WTC11 (cell line): ENCODE data around the gene MYO18B. TPM values are rescaled to one million over a fixed set of nuclear protein-coding genes. Genes with fewer than 3 reads are reported as not detected.

Source experiments
- ATAC-seq: fragments of 200-7000 bp; cut with Tn5 transposase; 2 replicates; pipeline ENCODE4 v1.10.0; 2021; ENCODE audit warnings: mild to moderate bottlenecking, moderate library complexity
- CTCF ChIA-PET: fragments of 300-600 bp; sonication (Branson Sonifier 250); formaldehyde crosslinking; loops from one replicate; lab custom pipeline; 2021; ENCODE audit warnings: antibody characterized with exemption; lab: Charles Lee
- POLR2A ChIA-PET: fragments of 350-600 bp; sonication (Branson Sonifier 250); formaldehyde crosslinking; loops from one replicate; lab custom pipeline; 2021; ENCODE audit warnings: antibody characterized with exemption; lab: Charles Lee
- DNase-seq: peaks from one replicate; pipeline ENCODE4 v3.0.0; 2021; ENCODE audit warnings: low spot score
- H3K27ac Mint-ChIP-seq: 2 replicates; pipeline ENCODE4 v1.8.0; 2021; ENCODE audit warnings: mixed read lengths
- H3K27me3 Mint-ChIP-seq: 2 replicates; pipeline ENCODE4 v1.8.0; 2021; ENCODE audit warnings: low read depth, mild to moderate bottlenecking, moderate library complexity, mixed read lengths
- H3K36me3 Mint-ChIP-seq: 2 replicates; pipeline ENCODE4 v1.8.0; 2021; ENCODE audit warnings: mixed read lengths
- H3K4me1 Mint-ChIP-seq: 2 replicates; pipeline ENCODE4 v1.8.0; 2022; ENCODE audit warnings: mixed read lengths
- H3K4me3 Mint-ChIP-seq: 2 replicates; pipeline ENCODE4 v1.8.0; 2021; ENCODE audit warnings: mild to moderate bottlenecking, moderate library complexity, mixed read lengths
- H3K9me3 Mint-ChIP-seq: 2 replicates; pipeline ENCODE4 v1.8.0; 2021; ENCODE audit warnings: mixed read lengths
- ATF1 ChIP-seq: sonication (generic); formaldehyde crosslinking; IDR thresholded peaks from 2 replicates; pipeline ENCODE4 v1.8.1; 2023; ENCODE audit warnings: mild to moderate bottlenecking, moderate library complexity, missing genetic modification reagents
- CREM ChIP-seq: sonication (generic); formaldehyde crosslinking; IDR thresholded peaks from 2 replicates; pipeline ENCODE4 v1.8.1; 2022; ENCODE audit warnings: mild to moderate bottlenecking, missing genetic modification reagents, moderate library complexity
- ESRRA ChIP-seq: sonication (generic); formaldehyde crosslinking; IDR thresholded peaks from 2 replicates; pipeline ENCODE4 v1.8.1; 2022; ENCODE audit warnings: mild to moderate bottlenecking, missing genetic modification reagents, borderline replicate concordance
- FOXJ3 ChIP-seq: sonication (generic); formaldehyde crosslinking; IDR thresholded peaks from 2 replicates; pipeline ENCODE4 v1.9.0; 2021; ENCODE audit warnings: missing genetic modification reagents, mild to moderate bottlenecking, borderline replicate concordance
- GRHL2 ChIP-seq: fragments of 250-450 bp; sonication (Bioruptor Pico); IDR thresholded peaks from 2 replicates; pipeline ENCODE4 v1.8.0; 2022; ENCODE audit warnings: mild to moderate bottlenecking, moderate library complexity; ENCODE audit not compliant: insufficient replicate concordance, severe bottlenecking
- GTF2I ChIP-seq: fragments of 250-450 bp; sonication (Bioruptor Pico); conservative IDR thresholded peaks from 2 replicates; pipeline ENCODE4 v1.4.0; 2021; ENCODE audit warnings: mild to moderate bottlenecking
- HMGA2 ChIP-seq: fragments of 250-450 bp; sonication (Bioruptor Pico); IDR thresholded peaks from 2 replicates; pipeline ENCODE4 v1.4.0; 2021; ENCODE audit warnings: mild to moderate bottlenecking, moderate library complexity
- IRF2 ChIP-seq: sonication (generic); formaldehyde crosslinking; IDR thresholded peaks from 2 replicates; pipeline ENCODE4 v1.8.0; 2022; ENCODE audit warnings: low read depth, missing genetic modification reagents, borderline replicate concordance
- MXD4 ChIP-seq: fragments of 250-450 bp; sonication (Bioruptor Pico); IDR thresholded peaks from 2 replicates; pipeline ENCODE4 v1.8.0; 2021; ENCODE audit warnings: mild to moderate bottlenecking, moderate library complexity, borderline replicate concordance
- NFYB ChIP-seq: sonication (generic); formaldehyde crosslinking; conservative IDR thresholded peaks from 2 replicates; pipeline ENCODE4 v1.8.0; 2022; ENCODE audit warnings: low read depth, missing genetic modification reagents
- RELA ChIP-seq: sonication (generic); formaldehyde crosslinking; IDR thresholded peaks from 2 replicates; pipeline ENCODE4 v1.8.1; 2022; ENCODE audit warnings: missing genetic modification reagents, mild to moderate bottlenecking, borderline replicate concordance
- TCF7 ChIP-seq: sonication (generic); formaldehyde crosslinking; IDR thresholded peaks from 2 replicates; pipeline ENCODE4 v1.8.0; 2022; ENCODE audit warnings: mild to moderate bottlenecking, low read depth, missing genetic modification reagents, moderate library complexity
- TEAD4 ChIP-seq: sonication (generic); formaldehyde crosslinking; IDR thresholded peaks from 2 replicates; pipeline ENCODE4 v1.8.0; 2022; ENCODE audit warnings: mild to moderate bottlenecking, missing genetic modification reagents
- ZNF263 ChIP-seq: sonication (generic); formaldehyde crosslinking; IDR thresholded peaks from 2 replicates; pipeline ENCODE4 v1.8.1; 2022; ENCODE audit warnings: low read depth, mild to moderate bottlenecking, moderate library complexity, missing genetic modification reagents
- ZNF423 ChIP-seq: fragments of 250-450 bp; sonication (Bioruptor Pico); IDR thresholded peaks from 2 replicates; pipeline ENCODE4 v2.1.2; 2022; ENCODE audit warnings: mild to moderate bottlenecking, moderate library complexity
- ZNF671 ChIP-seq: fragments of 250-450 bp; sonication (Bioruptor Pico); IDR thresholded peaks from 2 replicates; pipeline ENCODE4 v1.8.0; 2021; ENCODE audit warnings: mild to moderate bottlenecking
- total RNA-seq: library from RNA; stranded (reverse); gene quantifications from 3 replicates; pipeline ENCODE4 v1.2.3, GENCODE V29; 2021
- TF ChIP-seq, protein P1 (sequence below): sonication (generic); formaldehyde crosslinking; IDR thresholded peaks from 2 replicates; pipeline ENCODE4 v1.8.0; 2022; ENCODE audit warnings: mild to moderate bottlenecking, missing genetic modification reagents
- TF ChIP-seq, protein P2 (sequence below): sonication (generic); formaldehyde crosslinking; IDR thresholded peaks from 2 replicates; pipeline ENCODE4 v1.8.0; 2023; ENCODE audit warnings: mild to moderate bottlenecking, missing genetic modification reagents
- TF ChIP-seq, protein P3 (sequence below): fragments of 250-450 bp; sonication (Bioruptor Pico); IDR thresholded peaks from 2 replicates; pipeline ENCODE4 v1.9.0; 2021; ENCODE audit warnings: mild to moderate bottlenecking
- TF ChIP-seq, protein P4 (sequence below): sonication (generic); formaldehyde crosslinking; IDR thresholded peaks from 2 replicates; pipeline ENCODE4 v1.8.0; 2022; ENCODE audit warnings: missing genetic modification reagents
- TF ChIP-seq, protein P5 (sequence below): sonication (generic); formaldehyde crosslinking; IDR thresholded peaks from 2 replicates; pipeline ENCODE4 v1.8.1; 2022; ENCODE audit warnings: missing genetic modification reagents, borderline replicate concordance

The MYO18B gene
- total RNA-seq, 1 experiment from 2014 or later: 0.96 TPM

DNA sequence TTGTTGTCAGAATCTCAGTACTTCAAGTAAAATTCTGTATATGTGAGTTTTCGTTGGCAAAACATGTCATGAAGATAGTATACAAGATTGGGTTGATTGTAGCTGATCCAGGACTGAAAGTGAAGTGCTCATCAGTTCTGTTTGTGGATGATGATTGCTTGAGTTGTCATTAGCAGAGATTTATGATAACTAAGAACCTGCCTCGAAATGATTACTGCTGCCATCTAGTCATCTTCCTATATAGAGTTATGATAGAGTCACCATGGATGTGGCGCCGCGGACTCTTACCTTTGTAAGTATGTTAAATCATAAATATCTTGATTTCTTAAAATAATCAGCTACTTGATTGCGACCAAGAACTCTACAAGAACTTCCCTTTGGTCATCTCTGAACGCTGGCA is 27.9 kb upstream of the MYO18B start (continued):
- no peak for TF ChIP-seq ATF1
- TF ChIP-seq RELA: no peak

DNA sequence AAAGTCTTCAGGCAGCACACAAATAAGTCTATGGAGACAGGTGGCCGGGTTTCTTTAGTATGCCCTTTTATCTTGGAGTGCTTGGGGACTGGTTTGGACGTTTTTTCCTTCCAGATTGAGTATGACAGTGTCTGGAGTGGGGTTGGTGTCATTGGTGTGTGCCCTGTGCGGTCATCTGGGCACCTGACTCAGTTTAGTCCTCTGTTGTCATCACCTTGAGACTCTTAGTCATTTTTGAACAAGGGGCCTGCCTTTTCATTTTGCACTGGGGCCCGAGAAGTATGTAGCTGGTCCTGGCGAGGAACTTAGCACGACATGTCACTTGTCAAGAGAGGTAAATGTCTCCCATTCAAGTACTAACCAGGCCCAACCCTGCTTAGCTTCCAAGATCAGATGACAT is 27.2 kb upstream of the MYO18B start:
- CTCF ChIA-PET: no interaction called here
- POLR2A ChIA-PET: no interaction called here
- Mint-ChIP-seq H3K27ac (no peak overlapping the region), H3K27me3 (no peaks in the 10 kb centered on the region), H3K4me3 (no peak overlapping the region)
- TF ChIP-seq MXD4 (no peak), ZNF263 (CRISPR knock-in tag) (no peak), CREM (CRISPR knock-in tag) (no peak), FOXJ3 (CRISPR knock-in tag) (no peak), NFYB (CRISPR knock-in tag) (no peak), TCF7 (no peak), GRHL2 (CRISPR knock-in tag) (no peak), ESRRA (no peak), ZNF671 (CRISPR knock-in tag) (no peak), IRF2 (CRISPR knock-in tag) (no peak), TEAD4 (no peak), ZNF423 (CRISPR knock-in tag) (no peak), GTF2I (no peak), HMGA2 (CRISPR knock-in tag) (no peak)
- TF ChIP-seq, protein P1, sequence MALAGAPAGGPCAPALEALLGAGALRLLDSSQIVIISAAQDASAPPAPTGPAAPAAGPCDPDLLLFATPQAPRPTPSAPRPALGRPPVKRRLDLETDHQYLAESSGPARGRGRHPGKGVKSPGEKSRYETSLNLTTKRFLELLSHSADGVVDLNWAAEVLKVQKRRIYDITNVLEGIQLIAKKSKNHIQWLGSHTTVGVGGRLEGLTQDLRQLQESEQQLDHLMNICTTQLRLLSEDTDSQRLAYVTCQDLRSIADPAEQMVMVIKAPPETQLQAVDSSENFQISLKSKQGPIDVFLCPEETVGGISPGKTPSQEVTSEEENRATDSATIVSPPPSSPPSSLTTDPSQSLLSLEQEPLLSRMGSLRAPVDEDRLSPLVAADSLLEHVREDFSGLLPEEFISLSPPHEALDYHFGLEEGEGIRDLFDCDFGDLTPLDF (CRISPR knock-in tag): no peak
- TF ChIP-seq, protein P2, sequence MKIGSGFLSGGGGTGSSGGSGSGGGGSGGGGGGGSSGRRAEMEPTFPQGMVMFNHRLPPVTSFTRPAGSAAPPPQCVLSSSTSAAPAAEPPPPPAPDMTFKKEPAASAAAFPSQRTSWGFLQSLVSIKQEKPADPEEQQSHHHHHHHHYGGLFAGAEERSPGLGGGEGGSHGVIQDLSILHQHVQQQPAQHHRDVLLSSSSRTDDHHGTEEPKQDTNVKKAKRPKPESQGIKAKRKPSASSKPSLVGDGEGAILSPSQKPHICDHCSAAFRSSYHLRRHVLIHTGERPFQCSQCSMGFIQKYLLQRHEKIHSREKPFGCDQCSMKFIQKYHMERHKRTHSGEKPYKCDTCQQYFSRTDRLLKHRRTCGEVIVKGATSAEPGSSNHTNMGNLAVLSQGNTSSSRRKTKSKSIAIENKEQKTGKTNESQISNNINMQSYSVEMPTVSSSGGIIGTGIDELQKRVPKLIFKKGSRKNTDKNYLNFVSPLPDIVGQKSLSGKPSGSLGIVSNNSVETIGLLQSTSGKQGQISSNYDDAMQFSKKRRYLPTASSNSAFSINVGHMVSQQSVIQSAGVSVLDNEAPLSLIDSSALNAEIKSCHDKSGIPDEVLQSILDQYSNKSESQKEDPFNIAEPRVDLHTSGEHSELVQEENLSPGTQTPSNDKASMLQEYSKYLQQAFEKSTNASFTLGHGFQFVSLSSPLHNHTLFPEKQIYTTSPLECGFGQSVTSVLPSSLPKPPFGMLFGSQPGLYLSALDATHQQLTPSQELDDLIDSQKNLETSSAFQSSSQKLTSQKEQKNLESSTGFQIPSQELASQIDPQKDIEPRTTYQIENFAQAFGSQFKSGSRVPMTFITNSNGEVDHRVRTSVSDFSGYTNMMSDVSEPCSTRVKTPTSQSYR: no peak
- TF ChIP-seq, protein P3, sequence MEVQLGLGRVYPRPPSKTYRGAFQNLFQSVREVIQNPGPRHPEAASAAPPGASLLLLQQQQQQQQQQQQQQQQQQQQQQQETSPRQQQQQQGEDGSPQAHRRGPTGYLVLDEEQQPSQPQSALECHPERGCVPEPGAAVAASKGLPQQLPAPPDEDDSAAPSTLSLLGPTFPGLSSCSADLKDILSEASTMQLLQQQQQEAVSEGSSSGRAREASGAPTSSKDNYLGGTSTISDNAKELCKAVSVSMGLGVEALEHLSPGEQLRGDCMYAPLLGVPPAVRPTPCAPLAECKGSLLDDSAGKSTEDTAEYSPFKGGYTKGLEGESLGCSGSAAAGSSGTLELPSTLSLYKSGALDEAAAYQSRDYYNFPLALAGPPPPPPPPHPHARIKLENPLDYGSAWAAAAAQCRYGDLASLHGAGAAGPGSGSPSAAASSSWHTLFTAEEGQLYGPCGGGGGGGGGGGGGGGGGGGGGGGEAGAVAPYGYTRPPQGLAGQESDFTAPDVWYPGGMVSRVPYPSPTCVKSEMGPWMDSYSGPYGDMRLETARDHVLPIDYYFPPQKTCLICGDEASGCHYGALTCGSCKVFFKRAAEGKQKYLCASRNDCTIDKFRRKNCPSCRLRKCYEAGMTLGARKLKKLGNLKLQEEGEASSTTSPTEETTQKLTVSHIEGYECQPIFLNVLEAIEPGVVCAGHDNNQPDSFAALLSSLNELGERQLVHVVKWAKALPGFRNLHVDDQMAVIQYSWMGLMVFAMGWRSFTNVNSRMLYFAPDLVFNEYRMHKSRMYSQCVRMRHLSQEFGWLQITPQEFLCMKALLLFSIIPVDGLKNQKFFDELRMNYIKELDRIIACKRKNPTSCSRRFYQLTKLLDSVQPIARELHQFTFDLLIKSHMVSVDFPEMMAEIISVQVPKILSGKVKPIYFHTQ (CRISPR knock-in tag): no peak
- TF ChIP-seq, protein P4, sequence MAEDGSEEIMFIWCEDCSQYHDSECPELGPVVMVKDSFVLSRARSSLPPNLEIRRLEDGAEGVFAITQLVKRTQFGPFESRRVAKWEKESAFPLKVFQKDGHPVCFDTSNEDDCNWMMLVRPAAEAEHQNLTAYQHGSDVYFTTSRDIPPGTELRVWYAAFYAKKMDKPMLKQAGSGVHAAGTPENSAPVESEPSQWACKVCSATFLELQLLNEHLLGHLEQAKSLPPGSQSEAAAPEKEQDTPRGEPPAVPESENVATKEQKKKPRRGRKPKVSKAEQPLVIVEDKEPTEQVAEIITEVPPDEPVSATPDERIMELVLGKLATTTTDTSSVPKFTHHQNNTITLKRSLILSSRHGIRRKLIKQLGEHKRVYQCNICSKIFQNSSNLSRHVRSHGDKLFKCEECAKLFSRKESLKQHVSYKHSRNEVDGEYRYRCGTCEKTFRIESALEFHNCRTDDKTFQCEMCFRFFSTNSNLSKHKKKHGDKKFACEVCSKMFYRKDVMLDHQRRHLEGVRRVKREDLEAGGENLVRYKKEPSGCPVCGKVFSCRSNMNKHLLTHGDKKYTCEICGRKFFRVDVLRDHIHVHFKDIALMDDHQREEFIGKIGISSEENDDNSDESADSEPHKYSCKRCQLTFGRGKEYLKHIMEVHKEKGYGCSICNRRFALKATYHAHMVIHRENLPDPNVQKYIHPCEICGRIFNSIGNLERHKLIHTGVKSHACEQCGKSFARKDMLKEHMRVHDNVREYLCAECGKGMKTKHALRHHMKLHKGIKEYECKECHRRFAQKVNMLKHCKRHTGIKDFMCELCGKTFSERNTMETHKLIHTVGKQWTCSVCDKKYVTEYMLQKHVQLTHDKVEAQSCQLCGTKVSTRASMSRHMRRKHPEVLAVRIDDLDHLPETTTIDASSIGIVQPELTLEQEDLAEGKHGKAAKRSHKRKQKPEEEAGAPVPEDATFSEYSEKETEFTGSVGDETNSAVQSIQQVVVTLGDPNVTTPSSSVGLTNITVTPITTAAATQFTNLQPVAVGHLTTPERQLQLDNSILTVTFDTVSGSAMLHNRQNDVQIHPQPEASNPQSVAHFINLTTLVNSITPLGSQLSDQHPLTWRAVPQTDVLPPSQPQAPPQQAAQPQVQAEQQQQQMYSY (CRISPR knock-in tag): no peak
- TF ChIP-seq, protein P5, sequence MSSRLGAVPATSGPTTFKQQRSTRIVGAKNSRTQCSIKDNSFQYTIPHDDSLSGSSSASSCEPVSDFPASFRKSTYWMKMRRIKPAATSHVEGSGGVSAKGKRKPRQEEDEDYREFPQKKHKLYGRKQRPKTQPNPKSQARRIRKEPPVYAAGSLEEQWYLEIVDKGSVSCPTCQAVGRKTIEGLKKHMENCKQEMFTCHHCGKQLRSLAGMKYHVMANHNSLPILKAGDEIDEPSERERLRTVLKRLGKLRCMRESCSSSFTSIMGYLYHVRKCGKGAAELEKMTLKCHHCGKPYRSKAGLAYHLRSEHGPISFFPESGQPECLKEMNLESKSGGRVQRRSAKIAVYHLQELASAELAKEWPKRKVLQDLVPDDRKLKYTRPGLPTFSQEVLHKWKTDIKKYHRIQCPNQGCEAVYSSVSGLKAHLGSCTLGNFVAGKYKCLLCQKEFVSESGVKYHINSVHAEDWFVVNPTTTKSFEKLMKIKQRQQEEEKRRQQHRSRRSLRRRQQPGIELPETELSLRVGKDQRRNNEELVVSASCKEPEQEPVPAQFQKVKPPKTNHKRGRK (CRISPR knock-in tag): no peak
- TF ChIP-seq, all 79 proteins: peak for 0
- Mint-ChIP-seq H3K9me3 (no peaks in the 10 kb centered on the region), H3K4me1 (peaks cover 5% of the 10 kb centered on the region; the same call in 1 of the 2 replicates), H3K36me3 (no peaks in the 10 kb centered on the region; the same call in 1 of the 2 replicates)
- DNase-seq: no peak
- no peak for ATAC-seq
